ENCODE measurements around the gene MBL2. TPM values are rescaled to one million over a fixed set of nuclear protein-coding genes. Genes with fewer than 3 reads are reported as not detected.

Gene MBL2
- not detected in 5 replicates for total RNA-seq (2022; extraction: Qiagen RNA extraction)

DNA sequence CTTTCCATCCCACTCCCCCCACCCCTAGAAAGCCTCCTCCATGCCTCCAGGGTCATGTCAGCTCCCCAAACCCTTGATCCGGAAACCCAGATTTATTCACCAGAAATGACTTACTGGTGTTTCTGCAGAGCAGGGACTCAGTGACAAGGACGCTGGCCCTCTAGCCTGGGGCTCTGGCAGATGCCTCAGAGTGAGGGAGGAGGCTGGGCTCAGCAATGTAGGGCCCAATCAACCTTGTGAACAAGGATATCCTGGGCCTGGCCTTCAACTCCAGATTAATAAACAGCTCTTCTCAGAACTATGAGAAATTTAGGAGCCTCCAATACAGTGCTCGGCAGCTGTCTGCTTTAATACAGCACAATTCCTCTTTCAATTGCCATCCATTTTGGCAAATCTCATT, at the start of gene MBL2:
MBL2 (minus strand) TSS at position 162 of the 400 bp plus-strand sequence. CDS start 1,149 bp downstream, outside the sequence.

